HCT116 (cell line): ENCODE data around the gene UBL5. TPM values are rescaled to one million over a fixed set of nuclear protein-coding genes. Genes with fewer than 3 reads are reported as not detected.
A peak's percentile ranks its signal among the peaks of the same experiment; 100 is the strongest.

Experiments
- ATAC-seq: fragments of 200-7000 bp; cut with Tn5 transposase; 2 replicates; pipeline ENCODE4 v1.9.1; 2020; ENCODE audit warnings: mild to moderate bottlenecking, moderate library complexity
- BruUV-seq: library from RNA; stranded (reverse); fragments of 400-500 nt; replicated peaks from 2 replicates; lab custom pipeline; 2021; lab: Mats Ljungman, UMichigan
- CTCF ChIA-PET: fragments of 300-600 bp; sonication (Branson Sonifier 250); formaldehyde crosslinking; loops from one replicate; lab custom pipeline; 2021; ENCODE audit warnings: antibody characterized with exemption; lab: Charles Lee
- POLR2A ChIA-PET: fragments of 300-600, 350-600 bp; sonication (Branson Sonifier 250); formaldehyde crosslinking; loops from one replicate; lab custom pipeline; 2021; ENCODE audit warnings: antibody characterized with exemption; lab: Charles Lee
- RAD21 ChIA-PET, 2 experiments: fragments of 300-600 bp; sonication (Branson Sonifier 250); formaldehyde crosslinking; loops; one replicate each; lab custom pipeline; 2023; ENCODE audit warnings: low total read pairs in 2 of 2; ENCODE audit not compliant: uncharacterized antibody in 2 of 2, unreplicated experiment in 2 of 2, low non-redundant PET in 1 of 2; lab: Charles Lee
- DNase-seq: peaks from one replicate; pipeline ENCODE4 v3.0.0-alpha.2; 2010; ENCODE audit warnings: low read depth, low spot score
- H2AFZ ChIP-seq: fragments of 200-600 bp; shearing (Covaris generic), sonication (generic); 2 replicates; pipeline ENCODE4 v1.6.1; 2017; ENCODE audit warnings: low read depth, mixed run types, mixed read lengths, antibody characterized with exemption, low read length; ENCODE audit not compliant: poor library complexity, severe bottlenecking
- H3K27ac ChIP-seq: 2 replicates; pipeline ENCODE4 v1.5.1; 2012; ENCODE audit warnings: low read depth, low read length
- H3K27me3 ChIP-seq: fragments of 200-600 bp; sonication (generic); 2 replicates; pipeline ENCODE4 v1.6.1; 2016; ENCODE audit warnings: mixed run types, low read length, mixed read lengths; ENCODE audit not compliant: insufficient read depth
- H3K36me3 ChIP-seq, 2 experiments: fragments of 200-500 bp in 1 of 2; fragments of 200-600 bp in 1 of 2; sonication (Bioruptor generic) in 1 of 2; sonication (generic) in 1 of 2; 2 replicates each; pipeline versions ENCODE4 v1.5.1 to v1.6.1; 2014 to 2016; ENCODE audit warnings: low read length in 2 of 2, inconsistent platforms in 1 of 2, mixed read lengths in 1 of 2, mixed run types in 1 of 2; ENCODE audit not compliant: insufficient read depth in 2 of 2, control insufficient read depth in 1 of 2
- H3K4me1 ChIP-seq, 2 experiments: fragments of 200-600 bp in 1 of 2; sonication (generic) in 1 of 2; 2 replicates each; pipeline versions ENCODE4 v1.5.1 to v1.6.1; 2012 to 2017; ENCODE audit warnings: low read length in 2 of 2, inconsistent platforms in 1 of 2, mild to moderate bottlenecking in 1 of 2, mixed read lengths in 1 of 2, mixed run types in 1 of 2, moderate library complexity in 1 of 2; ENCODE audit not compliant: insufficient read depth in 2 of 2, control insufficient read depth in 1 of 2
- H3K4me2 ChIP-seq: fragments of 200-600 bp; sonication (generic); 2 replicates; pipeline ENCODE4 v1.6.1; 2017; ENCODE audit warnings: mixed run types, low read length, mixed read lengths
- H3K4me3 ChIP-seq, 2 experiments: fragments of 200-600 bp in 1 of 2; sonication (generic) in 1 of 2; replicated peaks in 1 of 2; 2 replicates each; pipeline ENCODE4 v1.5.1; 2011 to 2016; ENCODE audit warnings: low read length in 2 of 2, control low read depth in 1 of 2, low read depth in 1 of 2, mild to moderate bottlenecking in 1 of 2, mixed read lengths in 1 of 2, mixed run types in 1 of 2
- H3K79me2 ChIP-seq: fragments of 200-600 bp; sonication (generic); 2 replicates; pipeline ENCODE4 v1.6.1; 2017; ENCODE audit warnings: mild to moderate bottlenecking, mixed run types, low read length, moderate library complexity, mixed read lengths; ENCODE audit not compliant: insufficient read depth
- H3K9ac ChIP-seq: fragments of 200-600 bp; sonication (generic); 2 replicates; pipeline ENCODE4 v1.6.1; 2016; ENCODE audit warnings: low read length, mixed read lengths
- H3K9me2 ChIP-seq: fragments of 200-600 bp; sonication (generic), shearing (Covaris generic); 2 replicates; pipeline ENCODE4 v1.6.1; 2017; ENCODE audit warnings: mixed run types, mild to moderate bottlenecking, moderate library complexity; ENCODE audit not compliant: insufficient read depth
- H3K9me3 ChIP-seq, 2 experiments: fragments of 200-500 bp in 1 of 2; fragments of 200-600 bp in 1 of 2; sonication (Bioruptor generic) in 1 of 2; sonication (generic) in 1 of 2; 2 replicates each; pipeline ENCODE4 v1.6.1; 2014 to 2017; ENCODE audit warnings: low read length in 2 of 2, mixed read lengths in 2 of 2, inconsistent platforms in 1 of 2, low read depth in 1 of 2, mild to moderate bottlenecking in 1 of 2, mixed run types in 1 of 2, moderate library complexity in 1 of 2; ENCODE audit not compliant: control insufficient read depth in 1 of 2, insufficient read depth in 1 of 2
- H4K20me1 ChIP-seq: fragments of 200-600 bp; sonication (generic), shearing (Covaris generic); 2 replicates; pipeline ENCODE4 v1.6.1; 2017; ENCODE audit warnings: mixed run types, mild to moderate bottlenecking, moderate library complexity; ENCODE audit not compliant: insufficient read depth
- ATF3 ChIP-seq: IDR thresholded peaks from 2 replicates; pipeline ENCODE4 v1.6.1; 2012
- ELF1 ChIP-seq: IDR thresholded peaks from 2 replicates; pipeline ENCODE4 v1.6.1; 2012; ENCODE audit warnings: low read depth, borderline replicate concordance
- JUND ChIP-seq: IDR thresholded peaks from 2 replicates; pipeline ENCODE4 v1.6.1; 2012
- POLR2A ChIP-seq: IDR thresholded peaks from 2 replicates; pipeline ENCODE4 v1.7.0; 2011; ENCODE audit warnings: borderline replicate concordance; ENCODE audit not compliant: insufficient read depth, insufficient read length; ENCODE audit errors: extremely low read depth
- POLR2AphosphoS5 ChIP-seq: IDR thresholded peaks from 2 replicates; pipeline ENCODE4 v1.6.1; 2011; ENCODE audit warnings: mild to moderate bottlenecking, low read depth, low read length, moderate library complexity
- REST ChIP-seq: IDR thresholded peaks from 2 replicates; pipeline ENCODE4 v1.6.1; 2012; ENCODE audit warnings: low read depth
- SIN3A ChIP-seq: IDR thresholded peaks from 2 replicates; pipeline ENCODE4 v1.6.1; 2012; ENCODE audit warnings: low read depth
- SP1 ChIP-seq: IDR thresholded peaks from 2 replicates; pipeline ENCODE4 v1.6.1; 2012; ENCODE audit warnings: low read depth
- YY1 ChIP-seq: IDR thresholded peaks from 2 replicates; pipeline ENCODE4 v1.6.1; 2011; ENCODE audit warnings: low read length, low read depth, moderate library complexity, mild to moderate bottlenecking; ENCODE audit not compliant: insufficient replicate concordance; ENCODE audit errors: extremely low read depth
- ZFX ChIP-seq: fragments of 450-650 bp; IDR thresholded peaks from 2 replicates; pipeline ENCODE4 v1.6.1; 2017
- ZNF274 ChIP-seq: fragments of 200-500 bp; sonication (Bioruptor generic); IDR thresholded peaks from 2 replicates; pipeline ENCODE4 v1.6.1; 2014; ENCODE audit warnings: mild to moderate bottlenecking, low read depth, low read length, inconsistent platforms
- intact Hi-C: fragments of 100-400 bp; cut with micrococcal nuclease; formaldehyde crosslinking; loops from 2 replicates; pipeline ENCODE4 v1.10.0; 2022
- total RNA-seq: library from RNA; stranded (reverse); gene quantifications from one replicate; pipeline ENCODE4 v1.2.1, GENCODE V29; 2021; ENCODE audit not compliant: unreplicated experiment

Gene UBL5
- total RNA-seq, 1 experiment from 2014 or later, result 335 TPM

- no peak overlapping the region for H3K9ac ChIP-seq
- DNase-seq, result no peak
- no peaks in the 10 kb centered on the region for H4K20me1 ChIP-seq
- peaks cover 0 to 8% of the 10 kb centered on the region in 2 experiments; a peak in 2 of 4 replicates for H3K4me1 ChIP-seq
- no peaks in the 10 kb centered on the region for H3K9me3 ChIP-seq
- ATAC-seq, result no peak
- H3K79me2 ChIP-seq, result no peaks in the 10 kb centered on the region
- intact Hi-C loops, result no loop called here
- H3K27me3 ChIP-seq, result no peaks in the 10 kb centered on the region
- H3K27ac ChIP-seq, result no peak overlapping the region
- no peaks in the 10 kb centered on the region for H3K9me2 ChIP-seq
- RAD21 ChIA-PET, result no interaction called here
- TF ChIP-seq ZNF274 (no peak), JUND (no peak), ZFX (no peak), POLR2AphosphoS5 (no peak)
- TF ChIP-seq, all 23 proteins: peak for 0
- ChIA-PET CTCF (no interaction called here), POLR2A (no interaction called here)
- Histone ChIP-seq H2AFZ (no peak overlapping the region), H3K4me3 (no peak overlapping the region), H3K4me2 (no peak overlapping the region), H3K36me3 (peaks cover 0 to 2% of the 10 kb centered on the region in 2 experiments; a peak in 1 of 4 replicates)
- TSS peak; percentile 71 for BruUV-seq
These were observed 26.6 kb downstream of the UBL5 start for GRCh38 chr19:9854282-9854846.

- no peaks in the 10 kb centered on the region for H3K79me2 ChIP-seq
- ChIA-PET RAD21 (no interaction called here), CTCF (interaction anchor here (0.7 kb wide), 1 partner anchor 51 kb away, joined by 3 read pairs; no protein-coding TSS in a partner anchor), POLR2A (no interaction called here)
- H2AFZ ChIP-seq, result no peak overlapping the region
- no peaks in the 10 kb centered on the region for H3K9me3 ChIP-seq
- H3K27ac ChIP-seq, result no peak overlapping the region
- no peaks in the 10 kb centered on the region for H4K20me1 ChIP-seq
- DNase-seq, result no peak
- no peak for TF ChIP-seq SP1
- TF ChIP-seq JUND, result no peak
- TF ChIP-seq REST, result no peak
- no peak for TF ChIP-seq ZFX
- no peak for TF ChIP-seq YY1
- no peak for TF ChIP-seq ATF3
- no peak for TF ChIP-seq SIN3A
- no peak for TF ChIP-seq ZNF274
- no peak for TF ChIP-seq ELF1
- no peak for TF ChIP-seq POLR2A
- BruUV-seq, result no TSS peak
- no peak overlapping the region for H3K4me3 ChIP-seq
- H3K9ac ChIP-seq, result no peak overlapping the region
- H3K27me3 ChIP-seq, result no peaks in the 10 kb centered on the region
- intact Hi-C loops, result no loop called here
- peaks cover 0 to 2% of the 10 kb centered on the region in 2 experiments; a peak in 1 of 4 replicates for H3K36me3 ChIP-seq
- no peak overlapping the region for H3K4me2 ChIP-seq
- H3K9me2 ChIP-seq, result no peaks in the 10 kb centered on the region
- no peak for ATAC-seq
- H3K4me1 ChIP-seq, result peaks cover 0 to 13% of the 10 kb centered on the region in 2 experiments; a peak in 2 of 4 replicates
These were observed 28.9 kb downstream of the UBL5 start for GRCh38 chr19:9856609-9857008.
